Measurements from ENCODE around the gene SLC25A28. TPM values are rescaled to one million over a fixed set of nuclear protein-coding genes. Genes with fewer than 3 reads are reported as not detected.
"Not testable (repeated sequence)": the region's sequence is repeated elsewhere in the genome, so short reads cannot be mapped to it uniquely, and the experiment has no call there.

SLC25A28 gene
- total RNA-seq, 2 donors from 2014 or later, result 39.2 to 47.2 TPM

- Mint-ChIP-seq H3K4me3 (no peak overlapping the region), H3K36me3 (ENCODE audit: low read depth) (no peaks in the 10 kb centered on the region), H3K27ac (no peak overlapping the region), H3K9me3 (no peaks in the 10 kb centered on the region), H3K4me1 (no peaks in the 10 kb centered on the region), H3K27me3 (peaks cover 28% of the 10 kb centered on the region)
- no peak for ATAC-seq (replicated peaks)
Observed at GRCh38 chr10:99647601-99648151, 27.4 kb upstream of the SLC25A28 start.

GRCh38 chr10:99633832-99634231 lies 13.6 kb upstream of the SLC25A28 start:
- H3K36me3 Mint-ChIP-seq (ENCODE audit: low read depth), result no peaks in the 10 kb centered on the region
- no peak overlapping the region for H3K4me3 Mint-ChIP-seq
- H3K4me1 Mint-ChIP-seq, result no peaks in the 10 kb centered on the region
- H3K9me3 Mint-ChIP-seq, result no peaks in the 10 kb centered on the region
- ATAC-seq (replicated peaks), result no peak
- H3K27ac Mint-ChIP-seq, result no peak overlapping the region
- peaks cover 43% of the 10 kb centered on the region for H3K27me3 Mint-ChIP-seq

- Mint-ChIP-seq H3K4me1 (no peaks in the 10 kb centered on the region), H3K27ac (no peak overlapping the region), H3K4me3 (no peak overlapping the region), H3K36me3 (ENCODE audit: low read depth) (no peaks in the 10 kb centered on the region), H3K9me3 (no peaks in the 10 kb centered on the region), H3K27me3 (peaks cover 33% of the 10 kb centered on the region)
- ATAC-seq (replicated peaks), result no peak
Observed at GRCh38 chr10:99631496-99631895, 11.3 kb upstream of the SLC25A28 start.

DNA sequence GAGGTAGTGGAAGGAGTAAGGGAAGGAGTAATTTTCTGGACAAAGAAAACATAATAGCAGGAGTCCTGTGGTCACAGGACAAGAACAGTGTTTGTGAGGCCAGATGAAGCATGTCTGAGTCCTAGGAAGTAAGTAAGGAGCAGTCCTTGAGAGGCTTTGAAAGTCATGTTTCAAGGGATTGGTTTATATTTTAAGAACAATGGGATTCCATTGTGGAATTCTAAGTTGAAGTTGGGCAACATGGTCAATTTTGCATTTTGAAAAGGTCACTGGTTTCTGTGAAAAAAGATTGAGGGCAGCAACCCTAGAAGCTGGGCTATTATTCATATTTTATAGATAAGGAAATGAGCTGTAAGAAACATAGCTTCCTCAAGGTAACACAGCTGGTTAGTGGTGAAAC lies 10.8 kb upstream of the SLC25A28 start:
- Mint-ChIP-seq H3K4me1 (no peaks in the 10 kb centered on the region), H3K27me3 (peaks cover 30% of the 10 kb centered on the region), H3K27ac (no peak overlapping the region), H3K36me3 (ENCODE audit: low read depth) (no peaks in the 10 kb centered on the region), H3K9me3 (no peaks in the 10 kb centered on the region), H3K4me3 (no peak overlapping the region)
- ATAC-seq (replicated peaks), result no peak

GRCh38 chr10:99630433-99630832 lies 10.2 kb upstream of the SLC25A28 start:
- no peaks in the 10 kb centered on the region for H3K4me1 Mint-ChIP-seq
- H3K9me3 Mint-ChIP-seq, result no peaks in the 10 kb centered on the region
- H3K4me3 Mint-ChIP-seq, result no peak overlapping the region
- H3K36me3 Mint-ChIP-seq (ENCODE audit: low read depth), result no peaks in the 10 kb centered on the region
- peaks cover 30% of the 10 kb centered on the region for H3K27me3 Mint-ChIP-seq
- no peak for ATAC-seq (replicated peaks)
- no peak overlapping the region for H3K27ac Mint-ChIP-seq

DNA sequence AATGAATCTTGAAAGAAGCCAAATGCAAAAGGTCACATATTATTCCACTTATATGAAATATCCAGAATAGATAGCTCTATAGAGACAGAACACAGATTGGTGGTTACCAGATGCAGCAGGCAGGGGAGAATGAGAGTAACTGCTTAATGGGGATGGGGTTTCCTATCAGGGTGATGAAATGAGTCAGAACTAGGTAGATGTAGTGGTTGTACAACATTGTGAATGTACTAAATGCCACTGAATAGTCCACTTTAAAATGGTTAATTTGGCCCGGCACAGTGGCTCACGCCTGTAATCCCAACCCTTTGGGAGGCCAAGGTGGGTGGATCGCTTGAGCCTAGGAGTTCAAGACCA lies 9.4 kb upstream of the SLC25A28 start:
- no peaks in the 10 kb centered on the region for H3K4me1 Mint-ChIP-seq

GRCh38 chr10:99628923-99629624 lies 8.8 kb upstream of the SLC25A28 start:
- Mint-ChIP-seq H3K36me3 (ENCODE audit: low read depth) (no peaks in the 10 kb centered on the region), H3K27me3 (peaks cover 21% of the 10 kb centered on the region), H3K4me3 (no peak overlapping the region), H3K4me1 (no peaks in the 10 kb centered on the region), H3K9me3 (no peaks in the 10 kb centered on the region), H3K27ac (no peak overlapping the region)
- ATAC-seq (replicated peaks), result no peak

More for the DNA sequence above, 9.4 kb upstream of the SLC25A28 start:
- ATAC-seq (replicated peaks), result peak; percentile 21
- H3K27ac Mint-ChIP-seq, result no peak overlapping the region
- H3K36me3 Mint-ChIP-seq (ENCODE audit: low read depth), result no peaks in the 10 kb centered on the region
- no peak overlapping the region for H3K4me3 Mint-ChIP-seq
- peaks cover 26% of the 10 kb centered on the region for H3K27me3 Mint-ChIP-seq
- H3K9me3 Mint-ChIP-seq, result no peaks in the 10 kb centered on the region

DNA sequence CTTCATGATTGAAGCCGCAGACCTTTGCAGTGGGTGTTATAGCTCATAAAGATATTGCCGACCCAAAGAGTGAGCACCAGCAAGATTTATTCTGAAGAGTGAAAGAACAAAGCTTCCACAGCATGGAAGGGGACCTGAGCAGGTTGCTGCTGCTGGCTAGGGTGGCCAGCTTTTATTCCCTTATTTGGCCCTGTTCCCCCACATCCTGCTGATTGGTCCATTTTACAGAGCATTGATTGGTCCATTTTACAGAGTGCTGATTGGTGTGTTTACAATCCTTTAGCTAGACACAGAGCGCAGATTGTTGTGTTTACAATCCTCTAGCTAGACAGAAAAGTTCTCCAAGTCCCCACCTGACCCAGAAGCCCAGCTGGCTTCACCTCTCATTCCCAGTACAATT lies 4.9 kb upstream of the SLC25A28 start:
- not testable (repeated sequence) for H3K36me3 Mint-ChIP-seq (ENCODE audit: low read depth); H3K9me3 Mint-ChIP-seq; H3K4me3 Mint-ChIP-seq; H3K27me3 Mint-ChIP-seq; H3K27ac Mint-ChIP-seq; ATAC-seq (replicated peaks); H3K4me1 Mint-ChIP-seq

- peaks cover 11% of the 10 kb centered on the region for H3K4me1 Mint-ChIP-seq
- H3K36me3 Mint-ChIP-seq (ENCODE audit: low read depth), result peaks cover 7% of the 10 kb centered on the region
- H3K4me3 Mint-ChIP-seq, result no peak overlapping the region
- peak overlapping the region; percentile 69 for H3K27ac Mint-ChIP-seq
- no peaks in the 10 kb centered on the region for H3K9me3 Mint-ChIP-seq
- H3K27me3 Mint-ChIP-seq, result no peaks in the 10 kb centered on the region
- ATAC-seq (replicated peaks), result no peak
Observed at GRCh38 chr10:99623919-99624318, 3.7 kb upstream of the SLC25A28 start.

- Mint-ChIP-seq H3K4me1 (peaks cover 25% of the 10 kb centered on the region), H3K4me3 (peak overlapping the region; percentile 91), H3K36me3 (ENCODE audit: low read depth) (peaks cover 29% of the 10 kb centered on the region), H3K27me3 (no peaks in the 10 kb centered on the region), H3K27ac (peak overlapping the region; percentile 96), H3K9me3 (no peaks in the 10 kb centered on the region)
- ATAC-seq (replicated peaks), result no peak
Observed at GRCh38 chr10:99621454-99622251, 1.4 kb upstream of the SLC25A28 start.

- peak; percentile 87 for ATAC-seq (replicated peaks)
- Mint-ChIP-seq H3K27me3 (no peaks in the 10 kb centered on the region), H3K4me1 (peaks cover 31% of the 10 kb centered on the region), H3K27ac (peak overlapping the region; percentile 96), H3K36me3 (ENCODE audit: low read depth) (peaks cover 34% of the 10 kb centered on the region), H3K4me3 (peak overlapping the region; percentile 91), H3K9me3 (no peaks in the 10 kb centered on the region)
Observed at GRCh38 chr10:99620711-99621453, 643 bp upstream of the SLC25A28 start.

DNA sequence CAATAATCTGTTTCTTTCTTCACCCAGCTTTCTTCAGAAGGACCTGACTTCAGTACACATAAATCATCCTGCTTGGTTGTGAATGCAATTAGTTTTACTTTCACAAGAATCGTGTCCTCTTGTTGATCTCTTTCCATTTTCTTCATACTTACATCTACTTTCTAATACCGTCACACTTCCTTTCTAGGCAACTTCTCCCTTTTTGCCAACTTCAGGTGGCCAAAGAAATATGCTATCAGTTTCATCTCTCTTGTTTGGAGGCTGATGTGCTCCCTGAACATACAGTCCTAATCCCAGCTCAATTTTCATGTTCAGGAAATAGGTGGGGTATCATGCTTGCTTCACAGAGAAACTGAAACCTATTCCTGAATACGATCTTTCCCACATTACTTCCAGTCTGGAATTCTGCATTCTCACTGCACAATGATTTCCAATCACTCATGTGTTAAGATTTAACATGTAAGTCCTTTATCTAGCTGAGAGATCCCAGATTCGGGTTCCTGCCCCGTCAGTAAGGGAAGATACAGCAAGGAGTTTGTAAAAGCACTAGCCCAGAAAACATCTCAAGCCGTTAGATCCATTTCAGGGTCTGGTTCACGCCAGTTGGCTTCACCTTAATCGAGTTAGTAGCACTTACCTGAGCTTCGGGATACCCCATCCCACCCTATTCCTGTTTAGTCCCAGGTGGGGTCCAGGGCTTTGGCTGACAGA lies 994 bp downstream of the SLC25A28 start:
- H3K4me1 Mint-ChIP-seq, result peaks cover 39% of the 10 kb centered on the region
- peak overlapping the region; percentile 82 for H3K27ac Mint-ChIP-seq
- ATAC-seq (replicated peaks), result no peak
- H3K9me3 Mint-ChIP-seq, result no peaks in the 10 kb centered on the region
- no peaks in the 10 kb centered on the region for H3K27me3 Mint-ChIP-seq
- peaks cover 51% of the 10 kb centered on the region for H3K36me3 Mint-ChIP-seq (ENCODE audit: low read depth)
- H3K4me3 Mint-ChIP-seq, result peak overlapping the region; percentile 91

GRCh38 chr10:99617696-99618095 lies 2.5 kb downstream of the SLC25A28 start:
- no peaks in the 10 kb centered on the region for H3K9me3 Mint-ChIP-seq
- H3K27me3 Mint-ChIP-seq, result no peaks in the 10 kb centered on the region
- H3K4me1 Mint-ChIP-seq, result peaks cover 39% of the 10 kb centered on the region
- peak overlapping the region; percentile 91 for H3K4me3 Mint-ChIP-seq
- ATAC-seq (replicated peaks), result no peak
- peak overlapping the region; percentile 29 for H3K27ac Mint-ChIP-seq
- H3K36me3 Mint-ChIP-seq (ENCODE audit: low read depth), result peaks cover 66% of the 10 kb centered on the region

DNA sequence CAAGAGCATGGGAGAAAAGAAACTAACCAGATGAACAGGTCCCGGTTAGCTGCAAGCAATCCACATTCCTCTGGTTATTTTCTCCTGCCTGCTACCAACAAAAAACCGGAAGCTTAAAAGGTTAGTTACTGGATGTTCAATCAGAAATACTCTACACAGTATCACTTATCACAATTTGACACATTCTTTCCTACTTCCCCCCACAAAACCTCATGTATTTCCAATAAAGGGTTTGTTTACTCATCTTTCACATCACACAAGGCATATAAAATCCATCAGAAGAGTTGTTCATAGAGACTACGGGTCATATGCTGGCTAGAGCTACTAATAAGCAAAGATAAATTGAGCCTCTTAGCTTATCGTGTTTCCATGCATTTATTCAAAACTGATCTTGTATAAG lies 4.8 kb downstream of the SLC25A28 start:
- no peaks in the 10 kb centered on the region for H3K9me3 Mint-ChIP-seq
- peaks cover 42% of the 10 kb centered on the region for H3K4me1 Mint-ChIP-seq
- no peaks in the 10 kb centered on the region for H3K27me3 Mint-ChIP-seq
- peak overlapping the region; percentile 86 for H3K27ac Mint-ChIP-seq
- ATAC-seq (replicated peaks), result peak; percentile 15
- H3K36me3 Mint-ChIP-seq (ENCODE audit: low read depth), result peaks cover 89% of the 10 kb centered on the region
- H3K4me3 Mint-ChIP-seq, result peak overlapping the region; percentile 91
